Effector CD8-positive, alpha-beta T cell (primary cell): ENCODE measurements around the gene PCDHGA5.
"Not testable (repeated sequence)": the region's sequence is repeated elsewhere in the genome, so short reads cannot be mapped to it uniquely, and the experiment has no call there.

Experiments used
- DNase-seq: peaks from one replicate; lab custom pipeline; 2025; lab: John Stamatoyannopoulos, UW

The PCDHGA5 gene

DNA sequence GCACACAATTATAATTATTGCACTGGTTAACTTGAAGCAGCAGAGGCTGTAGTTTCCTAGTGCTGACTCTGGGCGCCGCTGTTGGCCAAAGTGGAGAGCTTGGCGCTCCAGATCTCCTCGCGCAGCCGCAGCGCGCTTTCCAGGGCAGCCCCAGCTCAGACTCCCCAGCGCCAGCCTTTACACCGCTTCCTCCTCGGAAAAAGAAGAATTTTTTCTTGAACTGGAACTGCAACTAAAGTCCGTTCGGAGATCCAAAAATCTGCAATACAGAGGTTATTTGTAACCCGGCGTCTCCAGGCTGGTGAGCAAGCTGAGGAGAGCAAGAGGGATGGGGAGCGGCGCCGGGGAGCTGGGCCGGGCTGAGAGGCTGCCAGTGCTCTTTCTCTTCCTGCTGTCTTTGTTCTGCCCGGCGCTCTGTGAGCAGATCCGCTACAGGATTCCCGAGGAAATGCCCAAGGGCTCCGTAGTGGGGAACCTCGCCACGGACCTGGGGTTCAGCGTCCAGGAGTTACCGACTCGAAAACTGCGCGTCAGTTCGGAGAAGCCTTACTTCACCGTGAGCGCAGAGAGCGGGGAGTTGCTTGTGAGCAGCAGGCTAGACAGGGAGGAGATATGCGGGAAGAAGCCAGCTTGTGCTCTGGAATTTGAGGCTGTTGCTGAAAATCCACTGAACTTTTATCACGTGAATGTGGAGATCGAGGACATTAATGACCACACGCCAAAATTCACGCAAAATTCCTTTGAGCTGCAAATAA lies 23.8 kb downstream of the PCDHGA5 start, which contains the start of gene PCDHGB4:
TSS of gene PCDHGB4 (plus strand) at position 142 of the 755 bp plus-strand sequence. CDS start at position 329, 187 bp downstream.
- not testable (repeated sequence) for DNase-seq

DNA sequence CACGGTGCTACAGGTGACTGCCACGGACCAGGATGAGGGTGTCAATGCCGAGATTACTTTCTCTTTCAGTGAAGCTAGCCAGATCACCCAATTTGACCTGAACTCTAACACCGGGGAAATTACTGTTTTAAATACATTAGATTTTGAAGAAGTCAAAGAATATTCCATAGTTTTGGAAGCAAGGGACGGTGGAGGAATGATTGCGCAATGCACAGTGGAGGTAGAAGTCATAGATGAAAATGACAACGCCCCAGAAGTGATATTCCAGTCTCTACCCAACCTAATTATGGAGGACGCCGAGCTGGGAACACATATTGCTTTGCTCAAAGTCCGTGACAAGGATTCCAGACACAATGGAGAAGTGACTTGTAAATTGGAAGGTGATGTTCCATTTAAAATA lies 24.7 kb downstream of the PCDHGA5 start:
- no peak for DNase-seq

DNA sequence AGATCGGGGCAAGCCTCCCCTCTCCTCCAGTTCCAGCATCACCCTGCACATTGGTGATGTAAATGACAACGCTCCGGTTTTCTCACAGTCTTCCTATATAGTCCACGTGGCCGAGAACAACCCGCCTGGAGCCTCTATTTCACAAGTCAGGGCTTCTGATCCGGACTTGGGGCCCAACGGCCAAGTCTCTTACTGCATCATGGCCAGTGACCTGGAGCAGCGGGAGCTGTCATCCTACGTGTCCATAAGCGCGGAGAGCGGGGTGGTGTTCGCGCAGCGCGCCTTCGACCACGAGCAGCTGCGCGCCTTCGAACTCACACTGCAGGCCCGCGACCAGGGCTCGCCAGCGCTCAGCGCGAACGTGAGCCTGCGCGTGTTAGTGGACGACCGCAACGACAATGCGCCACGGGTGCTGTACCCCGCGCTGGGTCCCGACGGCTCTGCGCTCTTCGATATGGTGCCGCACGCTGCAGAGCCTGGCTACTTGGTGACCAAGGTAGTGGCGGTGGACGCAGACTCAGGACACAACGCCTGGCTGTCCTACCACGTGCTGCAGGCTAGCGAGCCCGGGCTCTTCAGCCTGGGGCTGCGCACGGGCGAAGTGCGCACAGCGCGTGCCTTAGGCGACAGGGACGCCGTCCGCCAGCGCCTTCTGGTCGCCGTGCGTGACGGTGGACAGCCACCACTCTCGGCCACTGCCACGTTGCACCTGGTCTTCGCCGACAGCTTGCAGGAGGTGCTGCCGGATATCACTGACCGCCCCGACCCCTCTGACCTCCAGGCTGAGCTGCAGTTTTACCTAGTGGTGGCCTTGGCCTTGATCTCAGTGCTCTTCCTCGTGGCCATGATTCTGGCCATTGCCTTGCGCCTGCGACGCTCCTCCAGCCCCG lies 25.4 kb downstream of the PCDHGA5 start:
- no peak for DNase-seq

GRCh38 chr5:141392429-141393198 lies 28.7 kb downstream of the PCDHGA5 start, which contains the start of gene PCDHGA8:
Gene PCDHGA8 (plus strand): TSS chr5:141392633. CDS start chr5:141392814, 181 bp downstream.
- no peak for DNase-seq

DNA sequence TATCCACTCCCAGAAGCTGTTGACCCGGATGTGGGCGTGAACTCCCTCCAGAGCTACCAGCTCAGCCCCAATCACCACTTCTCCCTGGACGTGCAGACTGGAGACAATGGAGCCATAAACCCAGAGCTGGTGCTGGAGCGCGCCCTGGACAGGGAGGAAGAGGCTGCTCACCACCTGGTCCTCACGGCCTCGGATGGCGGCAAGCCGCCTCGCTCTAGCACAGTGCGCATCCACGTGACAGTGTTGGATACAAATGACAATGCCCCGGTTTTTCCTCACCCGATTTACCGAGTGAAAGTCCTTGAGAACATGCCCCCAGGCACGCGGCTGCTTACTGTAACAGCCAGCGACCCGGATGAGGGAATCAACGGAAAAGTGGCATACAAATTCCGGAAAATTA lies 29.3 kb downstream of the PCDHGA5 start:
- no peak for DNase-seq

DNA sequence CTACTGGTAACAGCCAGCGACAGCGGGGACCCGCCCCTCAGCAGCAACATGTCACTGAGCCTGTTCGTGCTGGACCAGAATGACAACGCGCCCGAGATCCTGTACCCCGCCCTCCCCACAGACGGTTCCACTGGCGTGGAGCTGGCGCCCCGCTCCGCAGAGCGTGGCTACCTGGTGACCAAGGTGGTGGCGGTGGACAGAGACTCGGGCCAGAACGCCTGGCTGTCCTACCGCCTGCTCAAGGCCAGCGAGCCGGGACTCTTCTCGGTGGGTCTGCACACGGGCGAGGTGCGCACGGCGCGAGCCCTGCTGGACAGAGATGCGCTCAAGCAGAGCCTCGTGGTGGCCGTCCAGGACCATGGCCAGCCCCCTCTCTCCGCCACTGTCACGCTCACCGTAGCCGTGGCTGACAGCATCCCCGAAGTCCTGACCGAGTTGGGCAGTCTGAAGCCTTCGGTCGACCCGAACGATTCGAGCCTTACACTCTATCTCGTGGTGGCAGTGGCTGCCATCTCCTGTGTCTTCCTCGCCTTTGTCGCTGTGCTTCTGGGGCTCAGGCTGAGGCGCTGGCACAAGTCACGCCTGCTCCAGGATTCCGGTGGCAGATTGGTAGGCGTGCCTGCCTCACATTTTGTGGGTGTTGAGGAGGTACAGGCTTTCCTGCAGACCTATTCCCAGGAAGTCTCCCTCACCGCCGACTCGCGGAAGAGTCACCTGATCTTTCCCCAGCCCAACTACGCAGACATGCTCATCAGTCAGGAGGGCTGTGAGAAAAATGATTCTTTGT lies 30.6 kb downstream of the PCDHGA5 start:
- not testable (repeated sequence) for DNase-seq

- DNase-seq: not testable (repeated sequence)
These were observed 34.0 kb downstream of the PCDHGA5 start, which contains the start of gene PCDHGB5 for GRCh38 chr5:141397756-141398551. Gene PCDHGB5 (plus strand): TSS chr5:141397947. CDS start chr5:141398128, 181 bp downstream.

- no peak for DNase-seq
These were observed 34.6 kb downstream of the PCDHGA5 start for GRCh38 chr5:141398608-141399007.

GRCh38 chr5:141399555-141400258 lies 35.7 kb downstream of the PCDHGA5 start:
- no peak for DNase-seq

GRCh38 chr5:141402553-141403243 lies 38.7 kb downstream of the PCDHGA5 start, which contains the start of gene PCDHGA9:
Gene PCDHGA9 (plus strand): TSS chr5:141402778. CDS start chr5:141402953, 175 bp downstream.
- no peak for DNase-seq

DNA sequence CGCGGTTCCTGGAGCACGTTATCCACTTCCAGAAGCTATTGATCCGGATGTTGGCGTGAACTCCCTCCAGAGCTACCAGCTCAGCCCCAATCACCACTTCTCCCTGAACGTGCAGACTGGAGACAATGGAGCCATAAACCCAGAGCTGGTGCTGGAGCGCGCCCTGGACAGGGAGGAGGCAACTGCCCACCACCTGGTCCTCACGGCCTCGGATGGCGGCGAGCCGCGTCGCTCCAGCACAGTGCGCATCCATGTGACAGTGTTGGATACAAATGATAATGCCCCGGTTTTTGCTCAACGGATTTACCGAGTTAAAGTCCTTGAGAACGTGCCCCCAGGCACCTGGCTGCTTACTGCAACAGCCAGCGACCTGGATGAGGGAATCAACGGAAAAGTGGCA lies 39.4 kb downstream of the PCDHGA5 start:
- DNase-seq: no peak

GRCh38 chr5:141407790-141408505 lies 44.0 kb downstream of the PCDHGA5 start, which contains the start of gene PCDHGB6:
Gene PCDHGB6 (plus strand): TSS chr5:141408021. CDS start chr5:141408203, 182 bp downstream.
- DNase-seq: not testable (repeated sequence)

GRCh38 chr5:141409598-141410306 lies 45.8 kb downstream of the PCDHGA5 start:
- DNase-seq: no peak

DNA sequence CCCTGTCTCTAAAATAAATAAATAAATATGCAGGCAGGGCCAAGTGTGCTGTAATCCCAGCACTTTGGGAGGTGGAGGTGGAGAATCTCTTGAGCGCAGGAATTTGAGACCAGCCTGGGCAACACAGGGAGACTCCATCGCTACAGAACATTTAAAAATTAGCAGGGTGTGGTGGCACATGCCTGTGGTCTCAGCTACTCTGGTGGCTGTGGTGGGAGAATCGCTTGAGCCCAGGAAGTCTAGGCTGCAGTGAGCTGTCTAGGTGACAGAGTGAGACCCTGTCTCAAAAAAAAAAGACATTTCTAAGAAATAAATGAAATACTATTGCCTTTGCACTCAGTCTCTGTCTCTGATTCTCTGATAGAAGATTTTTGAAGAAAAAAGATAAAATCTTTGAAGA lies 47.6 kb downstream of the PCDHGA5 start:
- no peak for DNase-seq

- peak; percentile 19 for DNase-seq
These were observed 49.0 kb downstream of the PCDHGA5 start, which contains the start of gene PCDHGA10 for GRCh38 chr5:141412854-141413539. Gene PCDHGA10 (plus strand): TSS chr5:141412987. CDS start chr5:141413176, 189 bp downstream.

- DNase-seq: no peak
These were observed 49.6 kb downstream of the PCDHGA5 start for GRCh38 chr5:141413540-141414069.
